Prostate gland (tissue), 2 donors: Measurements from ENCODE around the gene ZNF341. TPM values are rescaled to one million over a fixed set of nuclear protein-coding genes. Genes with fewer than 3 reads are reported as not detected.

Experiments
- DNase-seq: peaks from one replicate; pipeline ENCODE4 v3.0.0-alpha.2; 2019; ENCODE audit warnings: low spot score
- H3K27ac ChIP-seq, 2 donors: fragments of 200-600 bp; sonication (generic); 2 replicates each; pipeline ENCODE4 v1.5.1; 2017 to 2019
- H3K27me3 ChIP-seq: fragments of 200-600 bp; sonication (generic); replicated peaks from 2 replicates; pipeline ENCODE4 v1.5.1; 2019; ENCODE audit not compliant: insufficient read depth
- H3K36me3 ChIP-seq, 2 donors: fragments of 200-600 bp; sonication (generic); 1 replicate in 1 of 2; 2 replicates in 1 of 2; pipeline versions ENCODE4 v1.5.1 to v1.8.1; 2017 to 2019
- H3K4me1 ChIP-seq: fragments of 200-600 bp; sonication (generic); replicated peaks from 2 replicates; pipeline ENCODE4 v1.5.1; 2019
- H3K4me3 ChIP-seq, 2 donors: fragments of 200-600 bp; sonication (generic); 2 replicates each; pipeline ENCODE4 v1.5.1; 2017 to 2019
- H3K9me3 ChIP-seq: fragments of 200-600 bp; sonication (generic); 2 replicates; pipeline ENCODE4 v1.5.1; 2017
- POLR2A ChIP-seq: fragments of 450-650 bp; IDR thresholded peaks from one replicate; pipeline ENCODE4 v1.6.1; 2016; ENCODE audit warnings: antibody characterized with exemption, mild to moderate bottlenecking
- POLR2AphosphoS5 ChIP-seq: sonication (generic); formaldehyde crosslinking; IDR thresholded peaks from one replicate; pipeline ENCODE4 v1.6.1; 2017; ENCODE audit warnings: antibody characterized with exemption
- WGBS: methylation state at CpG from one replicate; pipeline ENCODE4 v1.1.5; 2018; 5-methylcytosine and 5-hydroxymethylcytosine counted together
- intact Hi-C: fragments of 100-400 bp; cut with DNase I; formaldehyde crosslinking; loops from one replicate; pipeline ENCODE4 v1.14.2; 2022
- total RNA-seq, 2 donors: library from RNA; depleted of rRNA; stranded (reverse); fragments of >200 nt; gene quantifications; one replicate each; pipeline ENCODE4 v1.1.0, GENCODE V29; 2016
- TF ChIP-seq, protein P1 (sequence below), 4 experiments: fragments of 200-600 bp in 2 of 4; fragments of 450-650 bp in 2 of 4; sonication (generic) in 2 of 4; IDR thresholded peaks; 1 replicate in 3 of 4; 2 replicates in 1 of 4; pipeline ENCODE4 v1.5.1; 2016 to 2019; ENCODE audit warnings: antibody characterized with exemption in 4 of 4, mild to moderate bottlenecking in 2 of 4, moderate library complexity in 2 of 4

The ZNF341 gene
- total RNA-seq, 2 donors from 2014 or later, result 2.8 to 7.0 TPM

DNA sequence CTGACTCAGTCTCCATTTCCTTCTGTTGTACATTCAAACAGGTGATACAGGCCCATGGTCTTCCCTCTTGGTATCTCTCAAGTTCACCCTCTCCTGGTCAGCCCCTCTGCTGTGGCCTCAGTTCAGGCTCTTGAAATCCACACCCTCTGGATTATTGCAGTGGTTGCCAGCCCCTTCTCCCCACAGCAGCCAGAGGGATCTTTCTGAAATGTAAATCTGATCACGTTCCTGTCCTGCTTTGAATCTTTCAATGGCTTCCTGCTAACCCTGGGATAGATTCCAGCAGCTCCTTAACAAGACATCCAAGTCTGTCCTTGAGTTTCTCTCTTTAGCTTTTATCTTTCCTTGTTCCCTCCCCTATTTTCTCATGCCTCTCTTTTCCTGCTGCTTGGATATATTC lies 101.5 kb downstream of the ZNF341 start:
- DNase-seq, result no peak
- no peaks in the 10 kb centered on the region for H3K36me3 ChIP-seq
- intact Hi-C loops, result no loop called here
- 15% methylated on average over 1 of the region's 1 CpG for WGBS
- no peaks in the 10 kb centered on the region for H3K27me3 ChIP-seq
- no peak overlapping the region for H3K4me3 ChIP-seq
- no peak for TF ChIP-seq POLR2A
- no peak for TF ChIP-seq POLR2AphosphoS5
- TF ChIP-seq, protein P1, sequence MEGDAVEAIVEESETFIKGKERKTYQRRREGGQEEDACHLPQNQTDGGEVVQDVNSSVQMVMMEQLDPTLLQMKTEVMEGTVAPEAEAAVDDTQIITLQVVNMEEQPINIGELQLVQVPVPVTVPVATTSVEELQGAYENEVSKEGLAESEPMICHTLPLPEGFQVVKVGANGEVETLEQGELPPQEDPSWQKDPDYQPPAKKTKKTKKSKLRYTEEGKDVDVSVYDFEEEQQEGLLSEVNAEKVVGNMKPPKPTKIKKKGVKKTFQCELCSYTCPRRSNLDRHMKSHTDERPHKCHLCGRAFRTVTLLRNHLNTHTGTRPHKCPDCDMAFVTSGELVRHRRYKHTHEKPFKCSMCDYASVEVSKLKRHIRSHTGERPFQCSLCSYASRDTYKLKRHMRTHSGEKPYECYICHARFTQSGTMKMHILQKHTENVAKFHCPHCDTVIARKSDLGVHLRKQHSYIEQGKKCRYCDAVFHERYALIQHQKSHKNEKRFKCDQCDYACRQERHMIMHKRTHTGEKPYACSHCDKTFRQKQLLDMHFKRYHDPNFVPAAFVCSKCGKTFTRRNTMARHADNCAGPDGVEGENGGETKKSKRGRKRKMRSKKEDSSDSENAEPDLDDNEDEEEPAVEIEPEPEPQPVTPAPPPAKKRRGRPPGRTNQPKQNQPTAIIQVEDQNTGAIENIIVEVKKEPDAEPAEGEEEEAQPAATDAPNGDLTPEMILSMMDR (IDR thresholded peaks at IDR 0.05), result no peak
- peaks cover 11% of the 10 kb centered on the region for H3K4me1 ChIP-seq
- no peak overlapping the region for H3K27ac ChIP-seq
- H3K9me3 ChIP-seq, result no peaks in the 10 kb centered on the region

DNA sequence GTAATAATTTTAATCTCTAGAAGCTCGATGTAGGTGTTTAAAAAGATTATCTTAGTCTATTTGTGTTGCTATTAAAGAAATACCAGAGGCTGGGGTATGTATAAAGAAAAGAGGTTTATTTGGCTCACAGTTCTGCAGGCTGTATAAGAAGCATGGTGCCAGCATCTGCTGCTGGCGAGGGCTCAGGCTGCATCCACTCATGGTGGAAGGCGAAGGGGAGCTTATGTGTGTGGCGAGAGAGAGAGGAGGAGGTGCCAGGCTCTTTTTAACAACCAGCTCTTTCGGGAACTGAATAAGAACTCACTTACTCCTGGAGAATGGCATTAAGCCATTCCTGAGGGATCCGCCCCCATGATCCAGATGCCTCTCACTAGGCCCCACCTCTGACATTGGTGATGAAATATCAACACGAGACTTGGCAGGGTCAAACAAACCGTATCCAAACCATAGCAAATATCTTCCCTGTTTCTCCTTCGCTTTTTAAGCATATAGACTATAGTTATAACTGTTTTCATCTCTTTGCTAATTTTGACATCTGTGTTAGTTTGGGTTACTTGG lies 103.9 kb downstream of the ZNF341 start:
- Histone ChIP-seq H3K9me3 (no peaks in the 10 kb centered on the region), H3K4me1 (peaks cover 11% of the 10 kb centered on the region), H3K4me3 (no peak overlapping the region), H3K36me3 (no peaks in the 10 kb centered on the region), H3K27ac (no peak overlapping the region), H3K27me3 (no peaks in the 10 kb centered on the region)
- no peak for DNase-seq
- WGBS, result 87% methylated on average over 9 of the region's 9 CpGs
- no peak for TF ChIP-seq POLR2A
- TF ChIP-seq, protein P1 (IDR thresholded peaks at IDR 0.05), result no peak
- TF ChIP-seq POLR2AphosphoS5, result no peak
- intact Hi-C loops, result no loop called here

DNA sequence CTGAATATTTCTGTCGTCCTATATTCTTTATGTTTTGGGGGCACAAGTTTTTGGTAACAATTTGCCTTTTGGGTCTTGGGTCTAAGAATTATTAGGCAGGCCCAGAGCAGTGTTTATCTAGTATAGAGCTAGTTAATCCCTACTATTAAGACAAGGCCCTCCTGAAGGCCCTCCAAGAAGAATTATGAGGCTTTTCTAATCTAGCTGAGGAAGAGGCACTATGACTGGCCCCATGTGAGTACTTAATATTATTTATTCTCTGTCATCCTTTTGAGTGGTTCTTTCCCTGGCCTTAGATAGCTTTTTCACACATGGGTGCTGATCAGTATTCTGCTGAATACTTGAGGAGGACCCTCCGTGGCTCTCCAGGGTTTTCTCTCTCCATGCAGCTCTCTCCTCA lies 104.5 kb downstream of the ZNF341 start:
- no peaks in the 10 kb centered on the region for H3K27me3 ChIP-seq
- no peak overlapping the region for H3K27ac ChIP-seq
- no peak overlapping the region for H3K4me3 ChIP-seq
- H3K9me3 ChIP-seq, result no peaks in the 10 kb centered on the region
- DNase-seq, result no peak
- WGBS, result 88% methylated on average over 2 of the region's 2 CpGs
- TF ChIP-seq, protein P1 (IDR thresholded peaks at IDR 0.05), result no peak
- TF ChIP-seq POLR2AphosphoS5, result no peak
- TF ChIP-seq POLR2A, result no peak
- H3K4me1 ChIP-seq, result peaks cover 11% of the 10 kb centered on the region
- intact Hi-C loops, result no loop called here
- no peaks in the 10 kb centered on the region for H3K36me3 ChIP-seq

DNA sequence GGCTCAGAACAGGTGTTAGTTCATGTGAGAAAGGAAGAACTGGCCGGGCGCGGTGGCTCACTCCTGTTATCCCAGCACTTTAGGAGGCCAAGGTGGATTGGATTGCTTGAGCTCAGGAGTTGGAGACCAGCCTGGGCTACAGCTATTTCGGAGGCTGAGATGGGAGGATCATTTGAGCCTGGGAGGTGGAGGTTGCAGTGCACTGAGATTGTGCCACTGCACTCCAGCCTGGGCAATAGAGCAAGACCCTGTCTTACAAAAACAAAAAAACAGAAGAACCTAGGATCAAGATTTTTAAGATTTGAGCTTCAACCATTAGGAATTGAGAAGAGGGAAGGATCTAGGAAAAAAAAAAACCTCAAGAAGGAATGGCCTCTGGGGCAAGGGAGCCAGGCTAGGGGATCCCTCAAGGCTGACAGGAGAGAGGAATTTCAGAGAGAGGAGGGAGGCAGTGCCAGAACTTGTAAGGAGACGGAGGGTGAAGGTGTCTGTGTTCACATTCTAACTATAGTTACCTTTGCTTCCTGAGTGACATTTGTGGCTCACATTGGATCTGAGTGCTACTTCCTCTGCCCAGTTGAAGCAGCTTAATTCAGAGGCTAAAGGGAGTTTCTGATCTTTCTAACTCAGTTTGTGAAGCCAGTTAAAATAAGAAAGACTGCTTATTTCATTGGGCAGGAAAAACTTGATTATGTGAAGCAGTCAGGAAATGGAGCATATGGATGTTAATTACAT lies 105.5 kb downstream of the ZNF341 start:
- H3K9me3 ChIP-seq, result no peaks in the 10 kb centered on the region
- intact Hi-C loops, result no loop called here
- no peak overlapping the region for H3K4me3 ChIP-seq
- WGBS, result 78% methylated on average over 5 of the region's 5 CpGs
- H3K36me3 ChIP-seq, result no peaks in the 10 kb centered on the region
- peaks cover 9% of the 10 kb centered on the region for H3K4me1 ChIP-seq
- TF ChIP-seq POLR2A, result no peak
- TF ChIP-seq, protein P1 (IDR thresholded peaks at IDR 0.05), result no peak
- TF ChIP-seq POLR2AphosphoS5, result no peak
- H3K27me3 ChIP-seq, result no peaks in the 10 kb centered on the region
- no peak overlapping the region for H3K27ac ChIP-seq
- no peak for DNase-seq
